Stimulated activated naive CD8-positive, alpha-beta T cell treated with anti-CD3 and anti-CD28 coated beads, Interleukin-15, amount 100 ng/mL, for 72 hours (primary cell): ENCODE data around the gene CALD1.
A peak's percentile ranks its signal among the peaks of the same experiment; 100 is the strongest.

Source experiments
- ATAC-seq: fragments of 150-1000 bp; cut with Tn5 transposase; 2 replicates; pipeline ENCODE4 v1.10.0; 2021; ENCODE audit warnings: mild to moderate bottlenecking, moderate library complexity
- DNase-seq, 2 donors: peaks; one replicate each; pipeline ENCODE4 v3.0.0; 2021 to 2022
- H3K27ac Mint-ChIP-seq, 2 donors: one replicate each; pipeline ENCODE4 v1.8.0; 2022; ENCODE audit warnings: mild to moderate bottlenecking in 2 of 2, mixed read lengths in 2 of 2, moderate library complexity in 2 of 2
- H3K27me3 Mint-ChIP-seq: one replicate; pipeline ENCODE4 v1.8.0; 2022; ENCODE audit warnings: mixed read lengths
- H3K4me1 Mint-ChIP-seq: one replicate; pipeline ENCODE4 v1.8.0; 2022; ENCODE audit warnings: mild to moderate bottlenecking, mixed read lengths
- H3K4me3 Mint-ChIP-seq, 2 donors: one replicate each; pipeline ENCODE4 v1.8.0; 2022; ENCODE audit warnings: mild to moderate bottlenecking in 2 of 2, mixed read lengths in 2 of 2, moderate library complexity in 1 of 2
- H3K9me3 Mint-ChIP-seq, 2 donors: one replicate each; pipeline ENCODE4 v1.8.0; 2022; ENCODE audit warnings: mixed read lengths in 2 of 2

CALD1 gene

GRCh38 chr7:134792968-134793367 is 13.5 kb downstream of the CALD1 start:
- no peak overlapping the region for H3K4me3 Mint-ChIP-seq
- no peaks in the 10 kb centered on the region for H3K27me3 Mint-ChIP-seq
- no peak overlapping the region for H3K27ac Mint-ChIP-seq
- H3K9me3 Mint-ChIP-seq = peaks cover 0 to 15% of the 10 kb centered on the region in 2 donors
- no peaks in the 10 kb centered on the region for H3K4me1 Mint-ChIP-seq
- ATAC-seq (no peak), DNase-seq (no peak)

GRCh38 chr7:134795231-134795630 is 15.8 kb downstream of the CALD1 start:
- H3K4me1 Mint-ChIP-seq = no peaks in the 10 kb centered on the region
- no peak for DNase-seq
- H3K27ac Mint-ChIP-seq = no peak overlapping the region
- ATAC-seq = no peak
- H3K4me3 Mint-ChIP-seq = no peak overlapping the region
- peaks cover 0 to 15% of the 10 kb centered on the region in 2 donors for H3K9me3 Mint-ChIP-seq
- no peaks in the 10 kb centered on the region for H3K27me3 Mint-ChIP-seq

- no peak overlapping the region for H3K4me3 Mint-ChIP-seq
- no peak for DNase-seq
- no peaks in the 10 kb centered on the region for H3K27me3 Mint-ChIP-seq
- no peak for ATAC-seq
- H3K4me1 Mint-ChIP-seq = no peaks in the 10 kb centered on the region
- H3K27ac Mint-ChIP-seq = no peak overlapping the region
- peaks cover 0 to 10% of the 10 kb centered on the region in 2 donors for H3K9me3 Mint-ChIP-seq
These were observed 18.7 kb downstream of the CALD1 start for GRCh38 chr7:134798155-134798554.

GRCh38 chr7:134799377-134799776 is 19.9 kb downstream of the CALD1 start:
- Mint-ChIP-seq H3K4me3 (no peak overlapping the region), H3K27ac (no peak overlapping the region), H3K27me3 (no peaks in the 10 kb centered on the region), H3K4me1 (no peaks in the 10 kb centered on the region), H3K9me3 (peaks cover 0 to 7% of the 10 kb centered on the region in 2 donors)
- no peak for DNase-seq
- no peak for ATAC-seq

- no peak for ATAC-seq
- H3K4me1 Mint-ChIP-seq = no peaks in the 10 kb centered on the region
These were observed 23.3 kb downstream of the CALD1 start for GRCh38 chr7:134802762-134803161.

GRCh38 chr7:134804351-134804750 is 24.9 kb downstream of the CALD1 start:
- DNase-seq (no peak), ATAC-seq (no peak)
- Mint-ChIP-seq H3K27ac (no peak overlapping the region), H3K4me1 (no peaks in the 10 kb centered on the region), H3K9me3 (no peaks in the 10 kb centered on the region), H3K27me3 (no peaks in the 10 kb centered on the region), H3K4me3 (no peak overlapping the region)

More at GRCh38 chr7:134802762-134803161, 23.3 kb downstream of the CALD1 start:
- no peak for DNase-seq
- no peak overlapping the region for H3K4me3 Mint-ChIP-seq
- H3K9me3 Mint-ChIP-seq = no peaks in the 10 kb centered on the region
- H3K27ac Mint-ChIP-seq = no peak overlapping the region
- no peaks in the 10 kb centered on the region for H3K27me3 Mint-ChIP-seq

- no peak for DNase-seq
These were observed 25.4 kb downstream of the CALD1 start for GRCh38 chr7:134804854-134805253.

GRCh38 chr7:134806197-134806596 is 26.8 kb downstream of the CALD1 start:
- H3K27me3 Mint-ChIP-seq = no peaks in the 10 kb centered on the region
- DNase-seq (no peak), ATAC-seq (no peak)
- H3K4me3 Mint-ChIP-seq = no peak overlapping the region
- no peak overlapping the region for H3K27ac Mint-ChIP-seq
- no peaks in the 10 kb centered on the region for H3K4me1 Mint-ChIP-seq
- no peaks in the 10 kb centered on the region for H3K9me3 Mint-ChIP-seq

More at GRCh38 chr7:134804854-134805253, 25.4 kb downstream of the CALD1 start:
- Mint-ChIP-seq H3K27ac (no peak overlapping the region), H3K4me1 (no peaks in the 10 kb centered on the region), H3K4me3 (no peak overlapping the region), H3K27me3 (no peaks in the 10 kb centered on the region), H3K9me3 (no peaks in the 10 kb centered on the region)
- no peak for ATAC-seq

GRCh38 chr7:134809616-134810015 is 30.2 kb downstream of the CALD1 start:
- Mint-ChIP-seq H3K4me1 (no peaks in the 10 kb centered on the region), H3K27ac (no peak overlapping the region), H3K9me3 (peaks cover 0 to 8% of the 10 kb centered on the region in 2 donors), H3K4me3 (no peak overlapping the region), H3K27me3 (no peaks in the 10 kb centered on the region)
- DNase-seq (no peak), ATAC-seq (no peak)

- Mint-ChIP-seq H3K4me3 (no peak overlapping the region), H3K9me3 (peaks cover 0 to 8% of the 10 kb centered on the region in 2 donors), H3K27ac (no peak overlapping the region), H3K27me3 (no peaks in the 10 kb centered on the region), H3K4me1 (no peaks in the 10 kb centered on the region)
- no peak for DNase-seq
- ATAC-seq = no peak
These were observed 32.3 kb downstream of the CALD1 start for GRCh38 chr7:134811765-134812164.

- no peak for ATAC-seq
- H3K27ac Mint-ChIP-seq = no peak overlapping the region
- H3K9me3 Mint-ChIP-seq = peaks cover 0 to 8% of the 10 kb centered on the region in 2 donors
- no peak overlapping the region for H3K4me3 Mint-ChIP-seq
- no peaks in the 10 kb centered on the region for H3K4me1 Mint-ChIP-seq
- DNase-seq = no peak
- no peaks in the 10 kb centered on the region for H3K27me3 Mint-ChIP-seq
These were observed 34.4 kb downstream of the CALD1 start for GRCh38 chr7:134813663-134814396.

GRCh38 chr7:134814730-134815364 is 35.4 kb downstream of the CALD1 start:
- Mint-ChIP-seq H3K9me3 (peaks cover 0 to 8% of the 10 kb centered on the region in 2 donors), H3K27me3 (no peaks in the 10 kb centered on the region), H3K4me3 (no peak overlapping the region), H3K4me1 (no peaks in the 10 kb centered on the region), H3K27ac (peak overlapping the region in 1 of 2 donors; percentile 14)
- DNase-seq (no peak), ATAC-seq (no peak)

- ATAC-seq (no peak), DNase-seq (no peak)
- no peaks in the 10 kb centered on the region for H3K27me3 Mint-ChIP-seq
- H3K4me1 Mint-ChIP-seq = no peaks in the 10 kb centered on the region
- H3K9me3 Mint-ChIP-seq = no peaks in the 10 kb centered on the region
- H3K4me3 Mint-ChIP-seq = no peak overlapping the region
- H3K27ac Mint-ChIP-seq = no peak overlapping the region
These were observed 39.3 kb downstream of the CALD1 start for GRCh38 chr7:134818613-134819345.

- H3K9me3 Mint-ChIP-seq = no peaks in the 10 kb centered on the region
- no peak overlapping the region for H3K4me3 Mint-ChIP-seq
- H3K4me1 Mint-ChIP-seq = no peaks in the 10 kb centered on the region
- H3K27me3 Mint-ChIP-seq = no peaks in the 10 kb centered on the region
- ATAC-seq (no peak), DNase-seq (no peak)
- H3K27ac Mint-ChIP-seq = no peak overlapping the region
These were observed 40.0 kb downstream of the CALD1 start for GRCh38 chr7:134819401-134819800.

- Mint-ChIP-seq H3K4me3 (no peak overlapping the region), H3K4me1 (no peaks in the 10 kb centered on the region), H3K27me3 (no peaks in the 10 kb centered on the region), H3K9me3 (no peaks in the 10 kb centered on the region), H3K27ac (no peak overlapping the region)
- DNase-seq = no peak
- ATAC-seq = no peak
These were observed 40.9 kb downstream of the CALD1 start for GRCh38 chr7:134820295-134820694.

- Mint-ChIP-seq H3K27ac (no peak overlapping the region), H3K4me1 (no peaks in the 10 kb centered on the region)
- ATAC-seq = no peak
These were observed 41.3 kb downstream of the CALD1 start for GRCh38 chr7:134820778-134821177.

More at GRCh38 chr7:134820778-134821177, 41.3 kb downstream of the CALD1 start:
- DNase-seq = no peak
- Mint-ChIP-seq H3K4me3 (no peak overlapping the region), H3K27me3 (no peaks in the 10 kb centered on the region), H3K9me3 (no peaks in the 10 kb centered on the region)
